NOMO-1 treated with dmso at 0.1 percent for 144 hours (cell line): Measurements from ENCODE around the gene ST3GAL3.
A peak's percentile ranks its signal among the peaks of the same experiment; 100 is the strongest.

Experiments
- DNase-seq: peaks from one replicate; lab custom pipeline; 2025; ENCODE audit not compliant: unreplicated experiment; lab: John Stamatoyannopoulos, UW

Gene ST3GAL3

GRCh38 chr1:43783671-43784205 is 76.4 kb downstream of the ST3GAL3 start:
- DNase-seq, result peak; percentile 43

- DNase-seq, result no peak
Observed at GRCh38 chr1:43786201-43786958, 79.0 kb downstream of the ST3GAL3 start.

- DNase-seq, result no peak
Observed at GRCh38 chr1:43786960-43787359, 79.6 kb downstream of the ST3GAL3 start.

DNA sequence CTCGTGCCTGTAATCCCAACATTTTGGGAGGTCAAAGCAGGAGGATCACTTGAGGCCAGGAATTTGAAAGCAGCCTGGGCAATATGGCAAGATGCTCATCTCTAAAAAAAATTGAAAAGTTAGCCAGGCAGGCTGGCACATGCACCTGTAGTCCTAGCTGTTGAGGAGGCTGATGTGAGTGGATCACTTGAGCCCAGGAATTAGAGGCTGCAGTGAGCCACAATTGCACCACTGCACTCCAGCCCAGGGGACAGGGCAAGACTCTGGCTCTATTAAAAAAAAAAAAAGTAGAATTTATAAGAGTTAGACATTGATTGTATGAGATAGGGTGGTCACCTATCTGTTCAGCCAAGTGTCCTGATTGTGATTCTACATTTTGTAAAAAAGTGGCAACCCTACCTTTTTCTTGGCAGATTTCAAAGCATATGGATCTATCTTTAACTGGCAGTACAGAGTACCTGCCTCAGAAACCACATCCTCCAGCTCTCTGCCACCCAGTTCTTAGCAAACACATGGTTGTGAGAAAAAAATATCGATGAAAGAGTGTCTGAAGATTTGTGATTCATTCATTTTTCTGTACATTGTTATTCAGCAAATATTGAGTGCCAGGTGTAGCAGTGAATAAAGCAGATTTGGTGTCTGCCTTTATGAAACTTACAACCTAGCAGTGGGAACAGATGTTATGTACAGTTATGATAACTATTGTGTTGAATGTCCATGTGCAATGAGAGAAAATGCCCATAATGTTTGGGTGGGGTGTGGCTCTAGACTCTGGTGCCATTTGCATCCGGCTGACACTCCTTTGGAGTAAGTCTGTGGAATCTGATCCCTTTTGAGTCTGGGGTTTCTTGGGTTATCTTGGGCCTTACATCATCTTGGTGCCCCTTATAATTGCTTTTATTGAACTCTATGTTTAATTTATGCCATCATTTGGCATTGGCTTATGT is 82.5 kb downstream of the ST3GAL3 start:
- no peak for DNase-seq

- DNase-seq, result no peak
Observed at GRCh38 chr1:43791243-43791642, 83.9 kb downstream of the ST3GAL3 start.

DNA sequence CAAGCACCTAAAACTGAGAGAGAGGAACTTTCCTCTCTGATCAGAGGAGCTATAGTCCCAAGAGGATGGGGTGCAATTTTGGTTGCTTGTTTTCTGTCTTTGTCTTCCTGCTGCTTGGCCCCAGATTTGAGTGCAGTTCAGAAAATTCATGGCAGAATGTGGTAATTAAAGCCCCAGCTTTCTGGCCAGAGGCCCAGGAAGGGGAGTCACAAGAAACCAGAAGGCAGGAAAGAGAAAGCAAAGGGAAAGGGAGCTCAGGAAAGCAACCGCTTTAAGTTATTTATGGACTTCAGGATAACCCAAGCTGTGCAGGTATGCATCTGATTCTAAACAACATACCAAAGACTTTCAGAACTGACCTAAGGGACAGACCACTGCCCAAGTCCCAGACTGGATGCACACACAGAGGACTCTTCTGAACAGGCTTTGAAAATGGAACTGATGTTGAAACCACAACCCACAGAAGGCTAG is 88.8 kb downstream of the ST3GAL3 start:
- no peak for DNase-seq

DNA sequence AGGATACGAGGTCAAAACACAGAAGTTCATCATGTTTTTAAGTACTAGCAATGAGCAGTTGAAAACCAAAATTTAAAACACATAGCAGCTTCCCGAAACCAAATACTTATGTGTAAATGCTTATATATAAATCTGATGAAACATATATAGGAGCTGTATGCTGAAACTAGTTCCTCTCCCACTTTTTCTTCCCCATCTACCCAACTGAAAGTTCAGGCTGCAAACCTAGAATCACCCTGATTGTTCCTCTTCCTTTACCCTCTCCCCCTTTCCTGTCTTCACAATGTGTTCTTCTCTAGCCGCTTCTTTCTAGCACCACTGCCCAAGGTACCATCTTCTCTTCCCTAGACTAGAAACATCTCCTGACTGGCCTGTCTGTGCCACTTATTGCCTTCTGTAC is 90.6 kb downstream of the ST3GAL3 start:
- peak; percentile 44 for DNase-seq

- no peak for DNase-seq
Observed at GRCh38 chr1:43799656-43800635, 92.6 kb downstream of the ST3GAL3 start.

DNA sequence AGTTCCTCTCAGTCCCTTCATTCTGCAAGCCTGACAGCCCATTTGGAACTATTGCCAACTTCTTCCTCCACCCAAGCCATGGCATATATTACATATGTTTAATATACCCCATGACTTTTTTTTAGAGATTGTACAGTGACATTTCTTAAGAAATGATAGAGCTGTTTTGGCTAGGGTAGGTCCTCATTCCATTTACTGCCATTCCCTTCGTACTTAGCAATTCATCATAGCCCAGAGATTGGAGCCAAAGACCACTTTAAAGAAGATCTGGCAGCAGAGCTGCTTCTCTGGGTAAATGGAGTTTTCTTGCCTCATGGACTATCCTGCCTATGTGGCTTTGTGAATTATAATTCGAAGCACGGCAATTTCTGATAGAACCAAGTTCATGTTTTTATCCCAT is 93.4 kb downstream of the ST3GAL3 start:
- no peak for DNase-seq

DNA sequence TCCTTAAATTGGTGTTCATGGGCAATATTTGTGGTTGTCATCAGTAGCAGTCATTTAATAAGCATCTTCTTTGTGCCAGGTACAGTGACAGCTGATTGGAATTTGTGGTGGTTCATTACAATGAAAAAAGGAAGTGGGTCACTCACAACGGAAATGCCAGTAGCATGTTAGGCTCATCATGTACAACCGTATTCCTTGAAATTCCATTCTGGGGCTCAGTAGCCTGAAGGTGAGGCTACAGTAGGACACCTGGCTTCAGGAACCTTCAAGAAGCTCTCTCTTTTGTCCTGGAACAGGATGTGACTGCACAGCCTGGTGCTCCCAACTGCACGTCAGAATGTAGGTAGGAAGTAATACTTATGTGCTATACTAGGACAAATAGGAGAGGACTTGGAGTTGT is 93.9 kb downstream of the ST3GAL3 start:
- no peak for DNase-seq

DNA sequence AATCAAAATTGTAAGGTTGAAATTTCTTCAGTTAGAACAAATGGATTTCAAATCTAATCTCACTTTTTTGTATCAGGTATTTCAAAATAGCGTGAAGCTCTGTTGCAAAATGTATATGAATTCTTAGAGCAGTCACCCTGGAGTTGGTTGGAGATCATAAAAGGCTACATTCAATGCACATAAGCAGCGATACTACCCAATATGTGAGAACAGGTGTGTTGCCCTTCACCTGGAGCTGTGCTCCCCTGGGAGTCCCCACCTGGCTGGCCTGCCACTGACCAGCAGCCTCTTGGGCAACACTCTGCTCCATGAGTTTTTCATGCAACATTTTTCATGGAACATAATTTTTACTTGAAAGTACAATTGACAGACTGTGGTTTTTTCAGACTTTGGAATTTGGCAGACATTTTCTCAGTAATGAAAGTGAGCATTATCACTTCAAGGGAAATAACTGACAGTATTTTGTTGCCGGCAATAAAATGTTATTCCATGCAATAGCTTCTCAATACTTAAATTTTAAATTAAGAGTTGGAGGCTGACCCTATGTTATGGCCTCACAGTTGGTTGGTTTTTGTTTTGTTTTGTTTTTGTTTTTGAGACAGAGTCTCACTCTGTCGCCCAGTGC is 95.1 kb downstream of the ST3GAL3 start:
- DNase-seq, result no peak

GRCh38 chr1:43803105-43803504 is 95.8 kb downstream of the ST3GAL3 start:
- DNase-seq, result no peak

DNA sequence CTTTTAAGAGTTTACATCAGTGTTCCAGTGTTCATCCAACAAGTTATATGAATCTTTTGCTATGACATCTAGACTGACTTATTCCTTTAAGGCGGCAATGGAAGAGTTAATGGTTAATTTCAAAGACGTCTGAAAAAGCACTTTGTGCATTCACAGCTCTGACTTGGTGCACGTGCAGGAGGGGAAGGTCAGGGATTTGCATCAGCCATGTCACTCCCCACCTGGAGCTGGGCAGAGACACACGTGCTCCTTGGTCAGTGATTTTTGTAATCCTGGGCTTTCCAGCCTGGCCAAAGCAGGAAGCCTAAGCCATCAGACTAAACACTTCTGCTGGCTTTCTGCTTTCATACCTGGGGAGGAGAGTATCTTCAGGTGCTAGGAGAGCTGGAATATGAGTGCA is 96.3 kb downstream of the ST3GAL3 start:
- DNase-seq, result no peak

DNA sequence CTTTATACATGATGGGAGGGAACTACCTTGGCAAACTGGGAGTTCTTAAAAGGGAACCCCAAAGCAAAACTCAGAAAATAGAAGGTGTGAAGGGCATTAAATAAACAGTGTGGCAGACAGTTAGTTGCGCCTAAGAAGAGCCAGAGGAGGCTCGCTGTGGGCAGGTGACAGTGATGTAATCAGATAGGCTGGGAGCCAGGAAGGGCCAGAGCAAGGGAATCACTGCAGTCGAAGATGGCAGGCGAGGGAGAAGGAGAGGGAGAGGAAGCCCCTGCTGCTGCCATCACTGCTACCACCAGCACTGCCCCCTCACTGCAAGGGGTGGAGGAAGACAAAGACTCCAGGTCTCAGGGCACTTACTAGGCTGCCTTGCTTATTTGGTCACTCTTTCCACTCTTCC is 97.2 kb downstream of the ST3GAL3 start:
- DNase-seq, result no peak

GRCh38 chr1:43805340-43805739 is 98.0 kb downstream of the ST3GAL3 start:
- no peak for DNase-seq

DNA sequence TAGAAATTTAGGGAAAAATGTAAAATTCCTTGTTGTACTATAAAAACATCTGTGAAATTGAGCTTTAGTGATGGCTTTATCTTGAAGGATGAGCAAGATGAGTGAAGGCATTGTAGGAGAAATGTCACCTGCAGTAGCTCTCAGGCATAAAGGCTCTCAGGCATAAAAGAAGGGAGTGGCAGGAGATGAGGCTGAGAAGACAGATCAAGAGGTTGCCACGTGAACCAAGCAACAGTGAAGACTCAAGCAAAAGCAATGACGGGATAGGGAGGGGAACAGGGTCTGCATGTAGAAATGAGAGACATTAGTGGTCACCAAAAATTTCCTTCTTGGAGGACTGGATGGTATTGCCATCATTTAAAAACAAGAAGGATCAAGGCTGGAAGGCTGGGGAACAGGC is 98.8 kb downstream of the ST3GAL3 start:
- DNase-seq, result no peak

GRCh38 chr1:43809097-43809673 is 101.8 kb downstream of the ST3GAL3 start:
- no peak for DNase-seq

DNA sequence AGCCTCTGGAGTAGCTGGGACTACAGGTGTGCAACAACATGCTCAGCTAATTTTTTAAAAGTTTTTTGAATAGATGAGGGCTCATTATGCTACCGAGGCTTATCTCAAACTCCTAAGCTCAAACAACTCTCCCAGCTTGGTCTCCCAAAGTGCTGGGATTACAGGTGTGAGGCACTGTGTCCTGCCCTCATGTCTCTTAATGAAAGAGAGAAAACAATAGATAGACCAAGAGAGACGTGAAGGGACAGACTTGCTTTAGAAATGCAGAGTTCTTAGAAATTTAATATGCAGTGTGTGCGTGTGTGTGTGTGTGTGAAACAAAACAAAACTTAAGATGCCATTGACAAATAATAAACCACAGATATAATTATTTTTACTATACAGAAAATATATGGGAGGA is 105.2 kb downstream of the ST3GAL3 start:
- no peak for DNase-seq

DNA sequence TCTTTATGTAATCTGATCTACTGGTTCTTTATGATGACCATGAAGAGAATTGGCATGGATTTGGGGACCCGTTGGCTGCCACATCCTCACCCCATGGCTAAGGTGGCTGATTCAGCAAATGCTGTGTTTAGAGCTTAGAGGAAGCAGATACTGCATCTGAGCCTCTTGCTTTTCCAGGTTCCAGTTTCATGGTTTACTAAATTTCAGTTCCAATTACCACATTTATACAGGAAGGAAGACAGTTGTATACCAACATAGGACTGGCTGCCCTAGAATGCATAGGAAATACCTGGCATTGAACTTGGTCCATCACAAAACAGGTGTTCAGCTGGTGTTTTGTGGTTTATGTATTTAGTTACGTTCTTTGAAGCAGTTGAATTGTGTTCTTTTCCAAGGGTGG is 107.1 kb downstream of the ST3GAL3 start:
- DNase-seq, result no peak
